Ramos (cell line): ENCODE data around the gene CDK8.
"Not testable (repeated sequence)": the region's sequence is repeated elsewhere in the genome, so short reads cannot be mapped to it uniquely, and the experiment has no call there.

Source experiments
- in situ Hi-C: fragments of 300-500 bp; cut with MboI; formaldehyde crosslinking; loops from one replicate; pipeline ENCODE4 v1.14.3; 2022; ENCODE audit warnings: low sequenced_read_pairs; ENCODE audit not compliant: unreplicated experiment

CDK8 gene

GRCh38 chr13:26310003-26310402, 56.1 kb downstream of the CDK8 start:
- in situ Hi-C loops, result no loop called here

GRCh38 chr13:26310470-26310869, 56.5 kb downstream of the CDK8 start:
- in situ Hi-C loops, result no loop called here

- in situ Hi-C loops, result not testable (repeated sequence)
Observed at GRCh38 chr13:26312019-26312418, 58.1 kb downstream of the CDK8 start.

GRCh38 chr13:26316095-26316494, 62.2 kb downstream of the CDK8 start:
- in situ Hi-C loops, result not testable (repeated sequence)

GRCh38 chr13:26320766-26321165, 66.8 kb downstream of the CDK8 start:
- in situ Hi-C loops, result no loop called here

- in situ Hi-C loops, result no loop called here
Observed at GRCh38 chr13:26323127-26323526, 69.2 kb downstream of the CDK8 start.

GRCh38 chr13:26323764-26324163, 69.8 kb downstream of the CDK8 start:
- in situ Hi-C loops, result no loop called here

GRCh38 chr13:26324294-26324693, 70.4 kb downstream of the CDK8 start:
- in situ Hi-C loops, result no loop called here

- in situ Hi-C loops, result no loop called here
Observed at GRCh38 chr13:26324867-26325266, 70.9 kb downstream of the CDK8 start.

GRCh38 chr13:26325876-26326275, 71.9 kb downstream of the CDK8 start:
- in situ Hi-C loops, result no loop called here

- in situ Hi-C loops, result no loop called here
Observed at GRCh38 chr13:26326562-26326961, 72.6 kb downstream of the CDK8 start.

- in situ Hi-C loops, result no loop called here
Observed at GRCh38 chr13:26327940-26328725, 74.2 kb downstream of the CDK8 start.

- in situ Hi-C loops, result no loop called here
Observed at GRCh38 chr13:26335158-26335557, 81.2 kb downstream of the CDK8 start.

- in situ Hi-C loops, result no loop called here
Observed at GRCh38 chr13:26340807-26341206, 86.9 kb downstream of the CDK8 start.

GRCh38 chr13:26342898-26343297, 89.0 kb downstream of the CDK8 start:
- in situ Hi-C loops, result no loop called here

- in situ Hi-C loops, result no loop called here
Observed at GRCh38 chr13:26343816-26344215, 89.9 kb downstream of the CDK8 start.

- in situ Hi-C loops, result no loop called here
Observed at GRCh38 chr13:26344980-26345379, 91.1 kb downstream of the CDK8 start.

- in situ Hi-C loops, result no loop called here
Observed at GRCh38 chr13:26348966-26349365, 95.0 kb downstream of the CDK8 start.

- in situ Hi-C loops, result no loop called here
Observed at GRCh38 chr13:26362261-26362660, 108.3 kb downstream of the CDK8 start.

- in situ Hi-C loops, result no loop called here
Observed at GRCh38 chr13:26370553-26370952, 116.6 kb downstream of the CDK8 start.

GRCh38 chr13:26372747-26373146, 118.8 kb downstream of the CDK8 start:
- in situ Hi-C loops, result no loop called here

- in situ Hi-C loops, result no loop called here
Observed at GRCh38 chr13:26376430-26376829, 122.5 kb downstream of the CDK8 start.
